Ovary (tissue), 9 donors: ENCODE results near the gene TRABD2B. TPM values are rescaled to one million over a fixed set of nuclear protein-coding genes. Genes with fewer than 3 reads are reported as not detected.

ENCODE experiments used
- DNase-seq, 5 donors: peaks; one replicate each; pipeline ENCODE4 v3.0.0-alpha.2; 2019 to 2020
- H3K27ac ChIP-seq, 2 donors: fragments of 200-600 bp; one replicate each; pipeline versions ENCODE4 v1.5.1 to v1.8.0; 2019 to 2022
- H3K27me3 ChIP-seq: fragments of 200-600 bp; one replicate; pipeline ENCODE4 v1.8.0; 2022
- H3K36me3 ChIP-seq: fragments of 200-600 bp; sonication (generic); one replicate; pipeline ENCODE4 v1.5.1; 2019
- H3K4me1 ChIP-seq: one replicate; pipeline ENCODE4 v1.8.1; 2013; ENCODE audit warnings: mild to moderate bottlenecking, moderate library complexity; ENCODE audit not compliant: insufficient read depth
- H3K4me3 ChIP-seq: fragments of 200-600 bp; sonication (generic); one replicate; pipeline ENCODE4 v1.5.1; 2017
- H3K9me3 ChIP-seq, 2 donors: fragments of 200-600 bp in 1 of 2; sonication (generic) in 1 of 2; one replicate each; pipeline versions ENCODE4 v1.5.1 to v1.8.1; 2013 to 2019; ENCODE audit warnings: mild to moderate bottlenecking in 1 of 2, moderate library complexity in 1 of 2
- CTCF ChIP-seq, 3 donors: fragments of 450-650 bp in 2 of 3; fragments of 200-600 bp in 1 of 3; IDR thresholded peaks; one replicate each; pipeline versions ENCODE4 v1.5.1 to v1.8.0; 2016 to 2022; ENCODE audit warnings: antibody characterized with exemption in 3 of 3, mild to moderate bottlenecking in 1 of 3
- EP300 ChIP-seq: sonication (generic); formaldehyde crosslinking; IDR thresholded peaks from one replicate; pipeline ENCODE4 v1.6.1; 2017; ENCODE audit warnings: antibody characterized with exemption
- POLR2A ChIP-seq: fragments of 450-650 bp; IDR thresholded peaks from one replicate; pipeline ENCODE4 v1.6.1; 2017; ENCODE audit warnings: antibody characterized with exemption, mild to moderate bottlenecking, moderate library complexity
- WGBS, 3 donors: extraction: QIAGEN DNeasy Blood & Tissue Kit in 1 of 3; methylation state at CpG; one replicate each; pipeline versions ENCODE4 v1.1.5 to v1.1.7; 2013 to 2017; 5-methylcytosine and 5-hydroxymethylcytosine counted together
- intact Hi-C, 4 donors: fragments of 100-400 bp; cut with DNase I; formaldehyde crosslinking; loops; one replicate each; pipeline versions ENCODE4 v1.11.0 to v1.15.1; 2022 to 2023
- polyA plus RNA-seq, 2 donors: library from polyadenylated mRNA; stranded (reverse); fragments of 200-250 nt in 1 of 2; fragments of 350-450 nt in 1 of 2; fragmentation: Illumina TruSeq in 1 of 2; extraction: RNeasy Lipid Tissue Mini Kit (QIAGEN cat#74804) in 1 of 2; gene quantifications; one replicate each; pipeline ENCODE4 v1.2.3, GENCODE V29; 2013 to 2014
- total RNA-seq, 7 donors: library from RNA; depleted of rRNA in 2 of 7; stranded (reverse); fragments of >200 nt in 2 of 7; fragmentation: NEBNext Ultra II Directional in 3 of 7; extraction: Animal tissue kit (Norgen Biotek cat#: 25700) in 3 of 7; gene quantifications; one replicate each; pipeline versions ENCODE4 v1.1.0 to v1.2.4, GENCODE V29; 2016 to 2023
- donor health status: DM: no; HTN: no; CAD: no; lungs with moderate emphysema.
- donor health status: DM: no; HTN: no; CAD: no.
- donor health status: Bipolar disorder and iron deficiency.
- donor health status: DM: yes; HTN: yes; CAD: no.
- donor health status: DM: no; HTN: no; CAD: no.
- donor health status: DM: yes; HTN: yes; CAD: no.

TRABD2B gene
- total and polyA plus RNA-seq, 9 donors = 0.18 to 1.6 (median 0.52) TPM

- intact Hi-C loops = loop anchor here in 1 of 4 donors (10.0 kb wide), 2 partner anchors 60 to 200 kb away; partner anchors contain the start of gene TRABD2B
- H3K9me3 ChIP-seq = no peaks in the 10 kb centered on the region
- H3K36me3 ChIP-seq = no peaks in the 10 kb centered on the region
- peak in 3 of 5 donors; percentile 11 to 71 (median 54) for DNase-seq
- no peak overlapping the region for H3K4me3 ChIP-seq
- no peaks in the 10 kb centered on the region for H3K4me1 ChIP-seq
- TF ChIP-seq EP300 (no peak), POLR2A (no peak), CTCF (IDR thresholded peaks at IDR 0.05) (no peak)
- WGBS, 3 donors = 34 to 49% (median 35%) methylated on average over 9 of the region's 9 CpGs
- no peak overlapping the region for H3K27ac ChIP-seq
- H3K27me3 ChIP-seq = no peaks in the 10 kb centered on the region
These were observed 62.9 kb downstream of the TRABD2B start for GRCh38 chr1:47934243-47934805.

- Histone ChIP-seq H3K9me3 (no peaks in the 10 kb centered on the region), H3K4me3 (no peak overlapping the region), H3K27ac (no peak overlapping the region), H3K36me3 (no peaks in the 10 kb centered on the region), H3K4me1 (no peaks in the 10 kb centered on the region), H3K27me3 (no peaks in the 10 kb centered on the region)
- no peak for DNase-seq
- WGBS, 3 donors = 85 to 87% (median 86%) methylated on average over 6 of the region's 6 CpGs
- no peak for TF ChIP-seq EP300
- no peak for TF ChIP-seq CTCF (IDR thresholded peaks at IDR 0.05)
- no peak for TF ChIP-seq POLR2A
- intact Hi-C loops = loop anchor here in 1 of 4 donors (10.0 kb wide), 2 partner anchors 62 to 198 kb away; partner anchors contain the start of gene TRABD2B
These were observed 64.4 kb downstream of the TRABD2B start for GRCh38 chr1:47932743-47933142.

- no peak for TF ChIP-seq CTCF (IDR thresholded peaks at IDR 0.05)
- no peak for TF ChIP-seq EP300
- no peak for TF ChIP-seq POLR2A
- WGBS, 3 donors = 72 to 82% (median 80%) methylated on average over 5 of the region's 5 CpGs
These were observed 65.8 kb downstream of the TRABD2B start for GRCh38 chr1:47931395-47931794.

GRCh38 chr1:47930210-47930840, 66.9 kb downstream of the TRABD2B start:
- Histone ChIP-seq H3K9me3 (no peaks in the 10 kb centered on the region), H3K36me3 (no peaks in the 10 kb centered on the region), H3K27ac (no peak overlapping the region), H3K27me3 (no peaks in the 10 kb centered on the region), H3K4me3 (no peak overlapping the region), H3K4me1 (no peaks in the 10 kb centered on the region)
- 36 to 49% (median 43%) methylated on average over 7 of the region's 7 CpGs for WGBS, 3 donors
- TF ChIP-seq POLR2A (no peak), CTCF (IDR thresholded peaks at IDR 0.05) (no peak), EP300 (no peak)
- intact Hi-C loops = loop anchor here in 1 of 4 donors (10.0 kb wide), 2 partner anchors 64 to 196 kb away; partner anchors contain the start of gene TRABD2B
- no peak for DNase-seq

More at GRCh38 chr1:47931395-47931794, 65.8 kb downstream of the TRABD2B start:
- intact Hi-C loops = loop anchor here in 1 of 4 donors (10.0 kb wide), 2 partner anchors 63 to 197 kb away; partner anchors contain the start of gene TRABD2B
- Histone ChIP-seq H3K36me3 (no peaks in the 10 kb centered on the region), H3K9me3 (no peaks in the 10 kb centered on the region), H3K4me3 (no peak overlapping the region), H3K27ac (no peak overlapping the region), H3K4me1 (no peaks in the 10 kb centered on the region), H3K27me3 (no peaks in the 10 kb centered on the region)
- no peak for DNase-seq
